ENCODE results near the gene PLXND1.
"Not testable (repeated sequence)": the region's sequence is repeated elsewhere in the genome, so short reads cannot be mapped to it uniquely, and the experiment has no call there.

Gene PLXND1

GRCh38 chr3:129606636-129607390 lies at the start of gene PLXND1:
Gene PLXND1, minus strand, starts transcription at chr3:129606676. Its CDS starts 37 bp downstream, at chr3:129606639.
- no peak for DNase-seq

- DNase-seq, result no peak
These were observed 48.8 kb upstream of the PLXND1 start for GRCh38 chr3:129655291-129655700.

GRCh38 chr3:129654131-129654530 lies 47.7 kb upstream of the PLXND1 start:
- DNase-seq, result no peak

GRCh38 chr3:129653019-129653418 lies 46.5 kb upstream of the PLXND1 start:
- no peak for DNase-seq

- no peak for DNase-seq
These were observed 45.1 kb upstream of the PLXND1 start for GRCh38 chr3:129651435-129652202.

GRCh38 chr3:129650256-129650872 lies 43.9 kb upstream of the PLXND1 start:
- peak; percentile 62 for DNase-seq

- DNase-seq, result no peak
These were observed 41.9 kb upstream of the PLXND1 start for GRCh38 chr3:129648391-129648790.

- DNase-seq, result no peak
These were observed 38.8 kb upstream of the PLXND1 start for GRCh38 chr3:129645286-129645685.

GRCh38 chr3:129644836-129645235 lies 38.4 kb upstream of the PLXND1 start:
- DNase-seq, result no peak

- DNase-seq, result not testable (repeated sequence)
These were observed 35.2 kb upstream of the PLXND1 start for GRCh38 chr3:129641567-129642260.

GRCh38 chr3:129640985-129641384 lies 34.5 kb upstream of the PLXND1 start:
- not testable (repeated sequence) for DNase-seq

- no peak for DNase-seq
These were observed 32.0 kb upstream of the PLXND1 start for GRCh38 chr3:129638481-129638880.

GRCh38 chr3:129636082-129636481 lies 29.6 kb upstream of the PLXND1 start:
- no peak for DNase-seq

- no peak for DNase-seq
These were observed 29.2 kb upstream of the PLXND1 start for GRCh38 chr3:129635656-129636055.

- DNase-seq, result no peak
These were observed 27.4 kb upstream of the PLXND1 start for GRCh38 chr3:129633751-129634481.

GRCh38 chr3:129632977-129633376 lies 26.5 kb upstream of the PLXND1 start:
- DNase-seq, result no peak

- DNase-seq, result no peak
These were observed 26.1 kb upstream of the PLXND1 start for GRCh38 chr3:129632556-129632955.

GRCh38 chr3:129632056-129632455 lies 25.6 kb upstream of the PLXND1 start:
- DNase-seq, result no peak

- no peak for DNase-seq
These were observed 22.5 kb upstream of the PLXND1 start for GRCh38 chr3:129629011-129629410.

- DNase-seq, result no peak
These were observed 21.7 kb upstream of the PLXND1 start for GRCh38 chr3:129628169-129628522.

- peak; percentile 73 for DNase-seq
These were observed 21.1 kb upstream of the PLXND1 start for GRCh38 chr3:129627350-129628168.
